GM06990 (cell line): ENCODE measurements around the gene TRIM24.
A peak's percentile ranks its signal among the peaks of the same experiment; 100 is the strongest.

Experiments
- DNase-seq: peaks from one replicate; pipeline ENCODE4 v3.0.0-alpha.2; 2011; ENCODE audit not compliant: insufficient read length; ENCODE audit errors: extremely low read depth
- H3K27me3 ChIP-seq: replicated peaks from 2 replicates; pipeline ENCODE4 v1.6.0; 2011; ENCODE audit warnings: low read length; ENCODE audit not compliant: control insufficient read depth, insufficient read depth
- H3K36me3 ChIP-seq: 2 replicates; pipeline ENCODE4 v1.5.1; 2011; ENCODE audit warnings: low read length; ENCODE audit not compliant: control insufficient read depth, insufficient read depth
- H3K4me3 ChIP-seq: replicated peaks from 2 replicates; pipeline ENCODE4 v1.5.1; 2011; ENCODE audit warnings: low read depth, mild to moderate bottlenecking, control low read depth, low read length
- CTCF ChIP-seq: IDR thresholded peaks from 2 replicates; pipeline ENCODE4 v1.5.1; 2011; ENCODE audit warnings: low read length, control low read depth, mild to moderate bottlenecking, inconsistent platforms; ENCODE audit not compliant: insufficient read depth, poor library complexity, severe bottlenecking

TRIM24 gene

DNA sequence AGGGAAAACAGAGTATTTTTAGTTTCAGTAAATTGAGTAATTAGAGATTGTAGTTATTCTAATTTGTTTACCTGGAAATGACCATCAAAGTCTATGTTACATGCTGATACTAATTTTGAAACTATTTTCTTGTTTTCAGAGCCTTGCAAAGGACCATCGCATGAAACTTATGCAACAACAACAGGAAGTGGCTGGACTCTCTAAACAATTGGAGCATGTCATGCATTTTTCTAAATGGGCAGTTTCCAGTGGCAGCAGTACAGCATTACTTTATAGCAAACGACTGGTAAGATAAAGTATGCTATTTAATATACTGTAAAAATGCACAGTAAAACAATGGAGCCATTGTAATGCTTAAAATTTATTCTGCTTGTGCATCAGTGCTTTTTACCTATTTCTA, 78.5 kb downstream of the TRIM24 start:
- peak; percentile 4 for DNase-seq
- H3K36me3 ChIP-seq: no peaks in the 10 kb centered on the region; the same call in none of the 2 replicates
- no peak overlapping the region for H3K4me3 ChIP-seq
- no peaks in the 10 kb centered on the region for H3K27me3 ChIP-seq
- no peak for TF ChIP-seq CTCF

GRCh38 chr7:138538997-138539644, 79.1 kb downstream of the TRIM24 start:
- no peak for DNase-seq
- Histone ChIP-seq H3K36me3 (no peaks in the 10 kb centered on the region; the same call in none of the 2 replicates), H3K4me3 (no peak overlapping the region), H3K27me3 (no peaks in the 10 kb centered on the region)
- no peak for TF ChIP-seq CTCF

- no peaks in the 10 kb centered on the region; the same call in none of the 2 replicates for H3K36me3 ChIP-seq
- TF ChIP-seq CTCF: no peak
- peak; percentile 28 for DNase-seq
- H3K4me3 ChIP-seq: no peak overlapping the region
- H3K27me3 ChIP-seq: no peaks in the 10 kb centered on the region
Measured at GRCh38 chr7:138542183-138542582, 82.1 kb downstream of the TRIM24 start.

DNA sequence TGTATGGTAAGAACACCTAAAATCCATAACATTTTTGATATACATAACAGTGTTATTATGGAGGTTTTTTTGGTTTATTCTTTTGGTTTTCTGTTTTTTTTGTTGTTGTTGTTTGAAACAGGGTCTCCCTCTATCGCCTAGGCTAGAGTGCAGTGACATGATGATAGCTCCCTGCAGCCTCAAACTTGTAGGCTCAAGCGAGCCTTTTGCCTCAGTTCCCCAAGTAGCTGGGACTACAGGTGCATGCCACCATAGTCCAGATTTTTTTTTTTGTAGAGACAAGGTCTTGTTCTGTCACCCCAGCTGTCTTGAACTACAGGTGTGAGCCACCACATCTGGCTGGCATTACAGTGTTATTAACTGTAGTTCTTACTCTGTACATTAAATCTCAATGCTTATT, 83.7 kb downstream of the TRIM24 start:
- no peak for DNase-seq
- Histone ChIP-seq H3K36me3 (no peaks in the 10 kb centered on the region; the same call in none of the 2 replicates), H3K4me3 (no peak overlapping the region), H3K27me3 (no peaks in the 10 kb centered on the region)
- no peak for TF ChIP-seq CTCF

- Histone ChIP-seq H3K27me3 (no peaks in the 10 kb centered on the region), H3K36me3 (no peaks in the 10 kb centered on the region; the same call in none of the 2 replicates), H3K4me3 (no peak overlapping the region)
- TF ChIP-seq CTCF: no peak
- no peak for DNase-seq
Measured at GRCh38 chr7:138545123-138545522, 85.1 kb downstream of the TRIM24 start.
